KMS-11 (cell line): Measurements from ENCODE around the gene HAPLN2.

Source experiments
- H2AFZ ChIP-seq: fragments of 200-600 bp; sonication (generic); 2 replicates; pipeline ENCODE4 v1.6.1; 2016; ENCODE audit warnings: antibody characterized with exemption, mixed run types, low read depth
- H3K27ac ChIP-seq: fragments of 200-600 bp; sonication (generic); 2 replicates; pipeline ENCODE4 v1.6.1; 2016; ENCODE audit warnings: mild to moderate bottlenecking, mixed run types
- H3K27me3 ChIP-seq: fragments of 200-600 bp; sonication (generic); 2 replicates; pipeline ENCODE4 v1.6.1; 2017; ENCODE audit warnings: mild to moderate bottlenecking, low read depth, mixed run types, moderate library complexity; ENCODE audit not compliant: insufficient read depth
- H3K36me3 ChIP-seq: fragments of 200-600 bp; sonication (generic); 2 replicates; pipeline ENCODE4 v1.6.1; 2017; ENCODE audit warnings: mild to moderate bottlenecking, mixed run types; ENCODE audit not compliant: insufficient read depth
- H3K4me1 ChIP-seq: fragments of 200-600 bp; sonication (generic); 2 replicates; pipeline ENCODE4 v1.6.1; 2016; ENCODE audit warnings: mild to moderate bottlenecking, low read depth, mixed run types; ENCODE audit not compliant: poor library complexity, severe bottlenecking
- H3K4me2 ChIP-seq: fragments of 200-600 bp; sonication (generic); 2 replicates; pipeline ENCODE4 v1.7.0; 2016; ENCODE audit warnings: mild to moderate bottlenecking, mixed run types
- H3K4me3 ChIP-seq: fragments of 200-600 bp; sonication (generic); IDR thresholded peaks from 2 replicates; pipeline ENCODE4 v1.6.1; 2017; ENCODE audit warnings: low read depth, low read length, mixed read lengths; ENCODE audit not compliant: insufficient read depth
- H3K79me2 ChIP-seq: fragments of 200-600 bp; sonication (generic); 2 replicates; pipeline ENCODE4 v1.6.1; 2016; ENCODE audit warnings: low read depth, mixed run types; ENCODE audit not compliant: insufficient read depth
- H3K9ac ChIP-seq: fragments of 200-600 bp; sonication (generic); 2 replicates; pipeline ENCODE4 v1.6.1; 2016; ENCODE audit warnings: mild to moderate bottlenecking, mixed run types
- H4K20me1 ChIP-seq: fragments of 200-600 bp; sonication (generic); 2 replicates; pipeline ENCODE4 v1.6.1; 2016; ENCODE audit warnings: mild to moderate bottlenecking, mixed run types; ENCODE audit not compliant: insufficient read depth
- CTCF ChIP-seq: fragments of 200-600 bp; sonication (generic); conservative IDR thresholded peaks from 2 replicates; pipeline ENCODE4 v1.6.1; 2017; ENCODE audit warnings: low read depth, mild to moderate bottlenecking, antibody characterized with exemption, low read length, moderate library complexity, mixed read lengths

Gene HAPLN2

GRCh38 chr1:156590326-156591180 is 28.7 kb upstream of the HAPLN2 start:
- no peaks in the 10 kb centered on the region for H3K27me3 ChIP-seq
- peak overlapping the region; percentile 67 for H2AFZ ChIP-seq
- peak overlapping the region; percentile 43 for H3K27ac ChIP-seq
- H3K4me2 ChIP-seq: peak overlapping the region; percentile 68
- H3K9ac ChIP-seq: peak overlapping the region; percentile 82
- H3K36me3 ChIP-seq: peaks cover 10% of the 10 kb centered on the region; the same call in 1 of the 2 replicates
- peak overlapping the region; percentile 100 for H3K4me3 ChIP-seq
- no peak for TF ChIP-seq CTCF
- H4K20me1 ChIP-seq: no peaks in the 10 kb centered on the region
- H3K79me2 ChIP-seq: peaks cover 11% of the 10 kb centered on the region; the same call in 1 of the 2 replicates
- H3K4me1 ChIP-seq: peaks cover 35% of the 10 kb centered on the region

GRCh38 chr1:156591181-156591431 is 28.1 kb upstream of the HAPLN2 start:
- Histone ChIP-seq H4K20me1 (no peaks in the 10 kb centered on the region), H3K4me1 (peaks cover 35% of the 10 kb centered on the region), H3K27me3 (no peaks in the 10 kb centered on the region), H2AFZ (peak overlapping the region; percentile 67), H3K36me3 (peaks cover 14% of the 10 kb centered on the region; the same call in 1 of the 2 replicates), H3K4me3 (peak overlapping the region; percentile 100), H3K79me2 (peaks cover 11% of the 10 kb centered on the region; the same call in 1 of the 2 replicates), H3K27ac (peak overlapping the region; percentile 43), H3K9ac (peak overlapping the region; percentile 82), H3K4me2 (peak overlapping the region; percentile 68)
- TF ChIP-seq CTCF: 0 out of 2 replicates have a peak, but pooled peaks have one; percentile 41

DNA sequence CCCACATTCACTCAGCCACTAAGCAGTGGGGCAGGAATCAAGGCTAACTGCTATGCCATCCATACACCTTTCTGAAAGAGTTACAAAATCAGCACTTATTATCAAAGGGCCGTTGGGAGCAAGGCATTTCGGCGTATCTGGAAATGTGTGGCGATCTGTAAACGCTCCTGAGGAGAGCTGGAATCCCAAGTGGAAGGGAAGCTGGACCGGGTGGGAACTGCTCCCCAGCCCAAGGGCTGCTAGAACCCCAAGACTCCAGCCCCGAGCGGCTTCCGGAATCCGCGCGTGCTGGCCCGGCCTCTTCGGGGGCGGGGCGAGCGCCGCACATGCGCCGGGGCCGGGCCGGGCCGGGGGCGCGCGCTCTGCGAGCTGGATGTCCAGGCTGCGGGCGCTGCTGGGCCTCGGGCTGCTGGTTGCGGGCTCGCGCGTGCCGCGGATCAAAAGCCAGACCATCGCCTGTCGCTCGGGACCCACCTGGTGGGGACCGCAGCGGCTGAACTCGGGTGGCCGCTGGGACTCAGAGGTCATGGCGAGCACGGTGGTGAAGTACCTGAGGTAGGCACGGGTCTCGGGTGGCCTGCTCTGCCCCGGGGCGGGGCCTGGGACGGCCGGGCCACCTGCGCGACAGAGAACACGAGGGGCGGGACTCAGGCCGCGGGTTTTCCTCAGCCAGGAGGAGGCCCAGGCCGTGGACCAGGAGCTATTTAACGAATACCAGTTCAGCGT is 27.6 kb upstream of the HAPLN2 start, which contains the start of gene NAXE:
Gene NAXE, plus strand, starts transcription at position 345 of the 726 bp plus-strand sequence. Its CDS starts 29 bp downstream, at position 374.
- no peaks in the 10 kb centered on the region for H3K27me3 ChIP-seq
- peaks cover 11% of the 10 kb centered on the region; the same call in 1 of the 2 replicates for H3K79me2 ChIP-seq
- peaks cover 19% of the 10 kb centered on the region; the same call in 1 of the 2 replicates for H3K36me3 ChIP-seq
- peaks cover 35% of the 10 kb centered on the region for H3K4me1 ChIP-seq
- H3K4me2 ChIP-seq: peak within 1 kb of the TSS; percentile 68
- peak within 1 kb of the TSS; percentile 82 for H3K9ac ChIP-seq
- H2AFZ ChIP-seq: peak within 1 kb of the TSS; percentile 67
- H3K4me3 ChIP-seq: peak within 1 kb of the TSS; percentile 100
- peak within 1 kb of the TSS; percentile 43 for H3K27ac ChIP-seq
- no peaks in the 10 kb centered on the region for H4K20me1 ChIP-seq
- TF ChIP-seq CTCF: no peak; the same call in none of the 2 replicates

- Histone ChIP-seq H3K4me2 (peak overlapping the region; percentile 68), H3K9ac (peak overlapping the region; percentile 82), H3K4me1 (peaks cover 35% of the 10 kb centered on the region), H4K20me1 (no peaks in the 10 kb centered on the region), H3K4me3 (peak overlapping the region; percentile 99), H2AFZ (peak overlapping the region; percentile 67), H3K27me3 (no peaks in the 10 kb centered on the region), H3K36me3 (peaks cover 26% of the 10 kb centered on the region; the same call in 1 of the 2 replicates), H3K27ac (peak overlapping the region; percentile 43), H3K79me2 (peaks cover 16% of the 10 kb centered on the region; the same call in 1 of the 2 replicates)
- 0 out of 2 replicates have a peak, but pooled peaks have one; percentile 28 for TF ChIP-seq CTCF
Measured at GRCh38 chr1:156592158-156592909, 26.9 kb upstream of the HAPLN2 start.
